NCI-H1105 treated with DMSO at 0.1 percent for 48 hours (cell line): ENCODE data around the gene HIVEP3.

ENCODE experiments used
- DNase-seq: peaks from one replicate; lab custom pipeline; 2025; lab: John Stamatoyannopoulos, UW

Gene HIVEP3

GRCh38 chr1:41484402-41485241, 434.1 kb downstream of the HIVEP3 start, which contains the start of gene EDN2:
Gene EDN2, minus strand, starts transcription at chr1:41484683. Its CDS starts 82 bp downstream, at chr1:41484601.
- peak; percentile 92 for DNase-seq

- DNase-seq: no peak
These were observed 434.7 kb downstream of the HIVEP3 start for GRCh38 chr1:41483960-41484401.

DNA sequence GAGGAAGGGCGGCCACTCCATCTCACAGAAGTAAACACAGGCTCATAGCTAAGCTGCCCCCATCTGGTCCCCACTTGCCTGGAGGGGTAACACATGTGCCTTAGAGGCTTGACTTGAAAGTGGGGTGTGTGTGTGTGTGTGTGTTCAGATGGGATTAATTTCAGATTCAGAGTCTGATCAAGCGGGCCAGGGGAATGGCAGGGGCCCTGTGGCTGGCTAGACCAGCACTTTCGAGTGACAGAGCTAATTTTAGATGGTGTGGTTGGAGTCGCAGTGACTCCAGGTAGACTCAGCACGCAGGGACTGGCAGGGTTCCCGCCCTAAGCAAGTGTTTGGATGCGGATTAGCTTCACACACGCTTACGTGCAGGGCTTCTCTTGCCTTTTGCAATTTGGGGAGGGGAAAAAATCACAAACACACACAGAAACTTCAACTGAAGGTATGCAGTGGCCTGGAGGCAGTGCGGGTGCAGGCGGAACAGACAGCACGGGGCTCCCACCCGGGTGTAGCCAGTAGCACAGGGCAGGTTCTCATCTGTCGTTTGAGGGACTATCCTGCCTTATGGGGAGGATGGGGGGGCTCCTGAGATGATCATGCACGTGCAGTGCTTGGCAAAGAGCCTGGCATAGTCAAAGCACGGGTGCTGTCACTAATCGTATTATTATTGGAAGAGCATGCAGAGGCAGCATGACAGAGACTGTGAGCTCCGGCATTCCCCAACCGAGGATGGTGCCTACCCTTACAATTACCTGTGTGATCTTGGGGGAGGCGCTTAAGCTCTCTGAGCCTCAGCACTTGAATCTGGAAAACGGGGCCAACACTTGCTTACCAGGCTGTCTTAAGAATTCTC, 435.5 kb downstream of the HIVEP3 start:
- DNase-seq: peak; percentile 41

- peak; percentile 96 for DNase-seq
These were observed 436.5 kb downstream of the HIVEP3 start for GRCh38 chr1:41482001-41482765.

GRCh38 chr1:41481109-41481775, 437.5 kb downstream of the HIVEP3 start:
- peak; percentile 74 for DNase-seq

DNA sequence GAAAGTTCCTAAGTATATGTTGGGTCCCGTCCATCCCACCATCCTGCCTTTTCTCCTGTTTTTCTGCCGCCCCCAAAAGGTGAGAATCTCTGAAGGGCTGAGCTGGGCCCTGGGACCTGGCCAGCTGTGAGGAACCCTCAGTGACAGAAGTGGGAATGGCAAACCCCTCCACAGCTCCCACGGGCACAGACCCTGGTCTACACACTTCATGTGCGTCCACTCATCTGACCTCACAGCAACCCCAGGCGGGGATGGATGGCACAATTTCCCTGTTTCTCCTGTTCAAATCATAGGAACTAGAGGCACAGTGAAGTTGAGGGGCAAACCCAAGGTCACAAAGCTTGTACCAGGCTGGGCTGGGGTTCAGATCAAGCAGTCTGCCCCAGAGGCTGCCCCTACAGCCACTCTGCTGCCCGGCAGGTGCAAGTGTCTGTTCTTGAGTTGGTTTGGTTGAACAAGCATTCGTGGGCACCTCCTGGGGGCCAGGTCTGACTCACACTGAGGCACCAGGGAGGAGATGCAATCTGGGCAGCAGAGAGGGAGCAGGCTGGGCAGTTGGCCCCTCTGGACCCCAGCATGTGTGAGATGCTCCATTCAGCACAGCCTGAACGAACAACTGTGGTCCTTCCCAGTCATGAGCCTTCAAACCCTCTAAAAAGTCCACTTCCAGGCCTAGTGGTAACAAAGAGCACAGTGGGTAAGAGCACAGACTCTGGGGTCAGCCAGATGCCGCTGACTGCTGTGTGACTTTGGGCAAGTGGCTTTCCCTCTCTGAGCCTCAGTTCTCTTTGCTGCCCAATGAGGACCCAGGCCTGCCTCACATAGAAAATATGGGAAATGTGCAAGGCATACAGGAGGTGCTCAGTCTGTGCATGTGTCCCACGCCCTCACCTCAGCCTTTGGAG, 438.3 kb downstream of the HIVEP3 start:
- DNase-seq: no peak

- DNase-seq: no peak
These were observed 438.9 kb downstream of the HIVEP3 start for GRCh38 chr1:41479808-41480160.

GRCh38 chr1:41479000-41479807, 439.5 kb downstream of the HIVEP3 start:
- no peak for DNase-seq

- no peak for DNase-seq
These were observed 440.5 kb downstream of the HIVEP3 start for GRCh38 chr1:41478118-41478748.

GRCh38 chr1:41476807-41477361, 441.8 kb downstream of the HIVEP3 start:
- DNase-seq: no peak

DNA sequence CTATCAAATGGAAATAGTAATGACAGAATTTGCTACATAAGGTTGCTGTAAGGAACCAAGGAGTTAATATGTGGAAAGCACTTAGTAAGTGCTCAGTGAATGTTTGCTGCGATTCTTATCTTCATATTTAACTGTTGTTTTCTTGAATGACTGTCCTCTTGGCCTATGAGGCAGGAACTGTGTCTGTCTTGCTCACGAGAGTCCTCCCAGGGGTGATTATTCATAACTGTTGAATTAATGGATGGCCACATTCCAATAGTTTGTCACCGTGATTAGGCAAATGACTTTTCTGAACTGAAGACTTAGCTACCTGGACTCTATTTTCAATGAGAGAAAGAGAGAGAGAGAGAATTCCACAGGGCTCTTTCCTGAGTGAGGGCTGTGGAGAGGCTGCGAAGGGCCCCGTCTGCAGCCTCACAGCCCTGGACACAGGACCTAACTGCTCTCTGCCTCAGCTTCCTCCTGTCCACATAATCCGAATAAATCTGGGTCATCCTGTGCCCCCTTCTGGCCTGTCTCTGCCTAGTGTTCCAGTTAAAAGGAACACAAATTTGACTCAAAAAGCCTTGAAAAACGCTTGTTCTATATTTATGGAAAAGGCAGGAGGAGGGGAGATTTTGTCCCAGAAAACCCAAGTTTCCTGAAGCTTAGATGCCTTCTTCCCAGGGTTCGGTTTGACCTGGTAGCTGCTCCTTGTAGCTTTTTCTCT, 442.7 kb downstream of the HIVEP3 start:
- no peak for DNase-seq

DNA sequence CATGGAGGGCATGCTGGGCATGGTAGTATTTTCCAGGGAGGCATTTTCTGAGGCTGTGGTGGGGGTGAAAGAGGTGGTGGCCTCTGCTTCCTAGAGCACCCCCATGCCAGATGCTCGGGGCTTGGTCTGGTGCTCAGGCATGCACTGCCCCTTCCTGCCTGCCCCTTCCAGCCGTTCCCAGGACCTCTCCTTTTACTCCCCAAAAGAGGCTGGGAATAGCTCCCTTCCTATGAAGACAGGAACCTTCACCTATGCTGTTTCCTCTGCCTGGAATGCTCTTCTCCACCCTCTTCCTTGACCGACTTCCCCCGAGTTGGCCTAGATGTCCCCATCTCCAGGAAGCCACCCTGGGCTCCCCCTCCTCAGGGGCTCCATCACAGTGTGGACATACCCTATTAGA, 443.4 kb downstream of the HIVEP3 start:
- no peak for DNase-seq

GRCh38 chr1:41474490-41475271, 444.0 kb downstream of the HIVEP3 start:
- peak; percentile 77 for DNase-seq

DNA sequence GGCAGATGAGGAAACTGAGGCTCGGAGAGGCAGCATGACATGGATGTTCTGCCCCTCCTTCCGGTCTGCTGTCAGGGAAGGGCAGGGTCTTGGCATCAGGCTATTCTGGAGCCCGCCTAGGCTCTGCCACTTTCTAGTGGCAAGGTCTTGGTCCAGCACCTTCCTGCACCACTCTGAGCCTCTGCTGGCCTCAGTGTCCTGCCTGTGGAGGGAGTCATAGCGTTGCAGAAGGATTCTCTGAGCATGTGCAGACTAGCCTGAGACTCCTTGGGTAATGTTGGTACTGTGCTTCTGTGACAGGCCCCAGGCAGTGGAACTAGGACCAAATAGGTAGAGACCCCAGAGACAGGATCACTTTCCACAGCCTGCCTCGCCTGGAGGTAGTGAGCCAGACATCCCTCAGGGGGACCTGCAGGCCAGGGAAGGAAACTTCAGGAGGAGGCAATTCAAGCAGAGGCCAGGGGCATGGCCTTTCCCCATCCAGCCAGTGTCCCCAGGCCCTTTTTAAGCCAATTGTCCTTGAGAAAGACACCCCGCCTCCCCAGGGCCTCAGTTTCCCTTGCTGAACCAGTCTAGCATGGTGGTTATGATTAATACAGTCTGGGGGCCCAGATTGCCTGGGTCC, 444.9 kb downstream of the HIVEP3 start:
- no peak for DNase-seq

- no peak for DNase-seq
These were observed 447.1 kb downstream of the HIVEP3 start for GRCh38 chr1:41471658-41472057.

DNA sequence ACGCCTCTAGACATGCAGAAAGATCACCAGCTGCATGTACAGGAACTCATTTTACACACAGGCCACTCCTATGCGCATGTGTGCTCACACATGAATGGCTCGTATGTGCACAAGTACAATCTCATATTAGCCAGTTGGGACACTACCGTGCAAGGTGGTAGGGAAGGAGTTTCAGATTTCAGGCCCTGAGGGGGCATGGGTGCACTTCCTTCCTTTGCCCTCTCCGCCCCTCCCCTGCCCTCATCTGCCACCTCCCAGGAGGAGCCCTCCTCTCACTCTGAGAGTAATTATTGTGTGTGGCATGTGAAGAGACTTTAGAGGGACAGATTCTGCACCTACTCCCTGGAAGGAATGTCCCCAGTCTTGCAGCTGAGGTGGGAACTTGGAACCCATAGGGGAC, 449.0 kb downstream of the HIVEP3 start:
- DNase-seq: no peak
